OCI-LY3 (cell line): Measurements from ENCODE around the gene MAP2K4.

Source experiments
- H2AFZ ChIP-seq: fragments of 200-600, 300-600 bp; shearing (Covaris generic); 2 replicates; pipeline ENCODE4 v1.6.0; 2014; ENCODE audit warnings: antibody characterized with exemption, low read depth, low read length
- H3K27ac ChIP-seq: fragments of 200-600, 300-600 bp; sonication (generic); 2 replicates; pipeline ENCODE4 v1.5.1; 2014; ENCODE audit warnings: mild to moderate bottlenecking, low read length, moderate library complexity, mixed read lengths
- H3K27me3 ChIP-seq: fragments of 200-600, 300-600 bp; sonication (generic); 2 replicates; pipeline ENCODE4 v1.6.1; 2014; ENCODE audit warnings: low read depth, low read length, mixed read lengths
- H3K36me3 ChIP-seq: fragments of 200-600, 300-600 bp; sonication (generic); replicated peaks from 2 replicates; pipeline ENCODE3; 2014; ENCODE audit warnings: low read depth, low read length, mixed read lengths
- H3K4me1 ChIP-seq: fragments of 300-600, 200-600 bp; sonication (generic); 2 replicates; pipeline ENCODE4 v1.6.1; 2014; ENCODE audit warnings: low read length, mixed read lengths
- H3K4me2 ChIP-seq: fragments of 200-600, 300-600 bp; sonication (generic); 2 replicates; pipeline ENCODE4 v1.6.1; 2014; ENCODE audit warnings: low read length, mixed read lengths
- H3K4me3 ChIP-seq: fragments of 300-600, 200-600 bp; sonication (generic); 2 replicates; pipeline ENCODE4 v1.5.1; 2014; ENCODE audit warnings: antibody characterized with exemption, mild to moderate bottlenecking, low read length, moderate library complexity
- H3K79me2 ChIP-seq: fragments of 300-600, 200-600 bp; shearing (Covaris generic); 2 replicates; pipeline ENCODE4 v1.6.1; 2014; ENCODE audit warnings: mild to moderate bottlenecking, low read length, mixed read lengths
- H3K9ac ChIP-seq: fragments of 300-600, 200-600 bp; shearing (Covaris generic); 2 replicates; pipeline ENCODE4 v1.6.0; 2014; ENCODE audit warnings: mild to moderate bottlenecking, low read length, moderate library complexity
- H3K9me3 ChIP-seq: fragments of 200-600, 300-600 bp; shearing (Covaris generic); 2 replicates; pipeline ENCODE4 v1.6.1; 2014; ENCODE audit warnings: low read length, mixed read lengths; ENCODE audit not compliant: insufficient read depth
- H4K20me1 ChIP-seq: fragments of 200-600, 300-600 bp; sonication (generic); 2 replicates; pipeline ENCODE4 v1.6.1; 2016; ENCODE audit warnings: low read length, mixed read lengths; ENCODE audit not compliant: insufficient read depth
- CTCF ChIP-seq: fragments of 200-600, 300-600 bp; sonication (generic); IDR thresholded peaks from 2 replicates; pipeline ENCODE4 v1.5.1; 2014; ENCODE audit warnings: antibody characterized with exemption, low read length, low read depth
- EZH2phosphoT487 ChIP-seq: fragments of 200-600 bp; shearing (Covaris generic); IDR thresholded peaks from 2 replicates; pipeline ENCODE4 v1.6.1; 2018; ENCODE audit warnings: antibody characterized with exemption, mixed run types, low read depth

The MAP2K4 gene

DNA sequence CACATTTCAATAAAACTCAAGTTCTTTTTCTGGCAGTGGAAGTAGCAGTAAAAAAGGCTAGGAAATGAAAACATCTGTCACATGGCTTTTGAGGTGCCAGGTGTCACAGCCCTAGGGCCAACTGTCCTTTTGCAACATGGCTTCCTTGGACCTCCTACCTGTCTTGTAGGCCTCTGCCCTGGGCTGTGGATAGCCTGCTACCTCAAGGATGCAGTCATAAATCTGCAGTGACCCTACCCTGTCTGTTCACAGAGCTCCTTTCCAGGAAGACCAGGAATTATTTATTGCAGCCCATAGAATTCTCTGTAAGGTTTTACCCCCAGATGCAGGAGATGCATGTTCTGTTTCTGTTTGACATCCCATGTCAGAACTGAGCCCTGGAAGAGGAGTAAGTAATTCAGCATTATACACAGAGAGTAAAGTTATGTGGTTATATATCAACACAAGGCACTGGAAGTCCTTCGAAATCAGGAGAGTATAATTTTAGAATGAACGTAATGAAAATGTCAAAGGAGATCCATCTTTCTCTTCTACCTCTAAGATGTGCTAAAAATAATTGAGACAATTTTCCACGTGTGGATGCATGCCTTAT lies 172.6 kb downstream of the MAP2K4 start:
- Histone ChIP-seq H4K20me1 (no peaks in the 10 kb centered on the region), H3K27ac (no peak overlapping the region), H3K27me3 (no peaks in the 10 kb centered on the region), H3K79me2 (no peaks in the 10 kb centered on the region), H2AFZ (no peak overlapping the region), H3K9ac (no peak overlapping the region), H3K9me3 (no peaks in the 10 kb centered on the region), H3K36me3 (no peaks in the 10 kb centered on the region), H3K4me1 (no peaks in the 10 kb centered on the region), H3K4me3 (no peak overlapping the region), H3K4me2 (no peak overlapping the region)
- TF ChIP-seq EZH2phosphoT487 (no peak), CTCF (no peak)
